ENCODE data around the gene TDRKH. TPM values are rescaled to one million over a fixed set of nuclear protein-coding genes. Genes with fewer than 3 reads are reported as not detected.

TDRKH gene
- total RNA-seq, 1 experiment from 2014 or later, result 5.6 TPM

DNA sequence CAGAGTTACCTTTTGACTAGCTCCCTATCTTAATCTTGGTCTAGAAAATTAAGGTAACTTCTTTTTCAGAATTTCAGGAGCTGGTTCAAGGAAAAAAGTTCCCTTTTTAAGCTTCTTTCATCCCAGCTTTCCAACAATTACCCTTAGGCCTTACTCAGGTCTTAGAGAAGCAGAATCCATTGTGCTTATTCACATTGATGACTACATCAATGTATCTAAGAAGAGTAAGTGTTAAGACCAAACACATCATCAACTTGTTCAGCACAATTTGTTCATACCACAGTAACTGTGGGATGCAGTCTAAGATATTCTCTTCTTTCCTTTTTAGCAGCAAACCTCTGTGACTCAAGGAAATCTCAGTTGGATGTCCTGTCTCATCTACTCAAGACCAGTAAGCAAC is 31.1 kb downstream of the TDRKH start:
- Mint-ChIP-seq H3K27ac (ENCODE audit: low read depth, unreplicated experiment) (no peak overlapping the region), H3K9me3 (ENCODE audit: unreplicated experiment) (no peaks in the 10 kb centered on the region), H3K36me3 (ENCODE audit: insufficient read depth, unreplicated experiment) (peaks cover 51% of the 10 kb centered on the region), H3K27me3 (ENCODE audit: insufficient read depth, unreplicated experiment) (no peaks in the 10 kb centered on the region), H3K4me1 (ENCODE audit: insufficient read depth, unreplicated experiment) (peaks cover 19% of the 10 kb centered on the region), H3K4me3 (ENCODE audit: unreplicated experiment) (no peak overlapping the region)
- no TSS peak for BruUV-seq (replicated peaks)
- intact Hi-C loops (cut with micrococcal nuclease), result no loop called here
- no peak for DNase-seq (ENCODE audit: unreplicated experiment)
- ChIA-PET CTCF (interaction anchor here (0.6 to 2.6 kb wide), 5 partner anchors 8 to 104 kb away, joined by 3 to 16 read pairs (median 6); no protein-coding TSS in a partner anchor), POLR2A (interaction anchor here (0.9 to 1.2 kb wide), 2 partner anchors 78 to 300 kb away, joined by 3 to 4 read pairs; partner anchors contain the start of gene POGZ)
- TF ChIP-seq, protein P1, sequence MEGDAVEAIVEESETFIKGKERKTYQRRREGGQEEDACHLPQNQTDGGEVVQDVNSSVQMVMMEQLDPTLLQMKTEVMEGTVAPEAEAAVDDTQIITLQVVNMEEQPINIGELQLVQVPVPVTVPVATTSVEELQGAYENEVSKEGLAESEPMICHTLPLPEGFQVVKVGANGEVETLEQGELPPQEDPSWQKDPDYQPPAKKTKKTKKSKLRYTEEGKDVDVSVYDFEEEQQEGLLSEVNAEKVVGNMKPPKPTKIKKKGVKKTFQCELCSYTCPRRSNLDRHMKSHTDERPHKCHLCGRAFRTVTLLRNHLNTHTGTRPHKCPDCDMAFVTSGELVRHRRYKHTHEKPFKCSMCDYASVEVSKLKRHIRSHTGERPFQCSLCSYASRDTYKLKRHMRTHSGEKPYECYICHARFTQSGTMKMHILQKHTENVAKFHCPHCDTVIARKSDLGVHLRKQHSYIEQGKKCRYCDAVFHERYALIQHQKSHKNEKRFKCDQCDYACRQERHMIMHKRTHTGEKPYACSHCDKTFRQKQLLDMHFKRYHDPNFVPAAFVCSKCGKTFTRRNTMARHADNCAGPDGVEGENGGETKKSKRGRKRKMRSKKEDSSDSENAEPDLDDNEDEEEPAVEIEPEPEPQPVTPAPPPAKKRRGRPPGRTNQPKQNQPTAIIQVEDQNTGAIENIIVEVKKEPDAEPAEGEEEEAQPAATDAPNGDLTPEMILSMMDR (IDR thresholded peaks at IDR 0.05; ENCODE audit: unreplicated experiment), result no peak

DNA sequence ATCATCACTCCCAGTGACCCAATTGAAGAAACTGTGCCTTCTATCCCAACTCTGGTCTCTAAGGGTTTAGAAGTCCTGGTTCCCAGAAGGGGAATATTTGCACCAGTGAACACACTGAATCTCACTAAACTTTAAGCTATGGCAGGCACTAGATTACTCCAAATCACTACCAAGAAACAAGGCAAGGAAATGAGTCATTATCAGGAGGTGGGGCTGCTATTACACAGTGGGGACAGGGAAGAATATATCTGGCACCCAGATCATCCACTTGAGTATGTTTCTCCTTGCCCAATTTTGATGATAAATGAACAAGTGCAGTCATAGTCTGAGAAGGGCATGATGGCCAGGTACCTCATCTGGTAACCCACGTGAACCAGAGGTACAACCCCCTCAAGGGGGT is 34.0 kb downstream of the TDRKH start:
- Mint-ChIP-seq H3K27ac (ENCODE audit: low read depth, unreplicated experiment) (no peak overlapping the region), H3K4me1 (ENCODE audit: insufficient read depth, unreplicated experiment) (peaks cover 14% of the 10 kb centered on the region), H3K36me3 (ENCODE audit: insufficient read depth, unreplicated experiment) (peaks cover 44% of the 10 kb centered on the region), H3K9me3 (ENCODE audit: unreplicated experiment) (no peaks in the 10 kb centered on the region), H3K4me3 (ENCODE audit: unreplicated experiment) (no peak overlapping the region), H3K27me3 (ENCODE audit: insufficient read depth, unreplicated experiment) (no peaks in the 10 kb centered on the region)
- DNase-seq (ENCODE audit: unreplicated experiment), result peak; percentile 38
- ChIA-PET CTCF (interaction anchor here (0.6 to 1.2 kb wide), 3 partner anchors 22 to 780 kb away, joined by 3 to 8 read pairs (median 3); no protein-coding TSS in a partner anchor), POLR2A (no interaction called here)
- TF ChIP-seq, protein P1 (IDR thresholded peaks at IDR 0.05; ENCODE audit: unreplicated experiment), result no peak
- intact Hi-C loops (cut with micrococcal nuclease), result no loop called here
- no TSS peak for BruUV-seq (replicated peaks)

DNA sequence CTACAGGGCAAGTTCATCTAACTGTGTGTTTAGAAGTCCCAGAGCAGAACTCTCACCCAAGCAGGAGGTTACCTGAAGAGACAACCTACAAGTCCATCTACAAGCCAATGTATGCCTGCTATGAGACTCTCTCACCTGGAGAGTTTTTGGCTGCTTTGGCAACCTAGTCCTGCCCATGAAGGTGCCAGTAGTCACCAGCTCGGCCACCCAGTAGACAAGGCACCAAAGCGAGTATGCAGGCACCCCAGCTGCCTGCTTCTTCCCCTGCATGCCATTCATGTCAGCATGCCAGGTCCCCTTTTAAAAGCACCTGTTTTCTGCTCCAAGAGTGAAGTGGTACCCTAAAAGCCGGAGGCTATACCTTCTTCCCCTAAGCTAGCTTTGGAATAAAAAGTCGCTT is 48.8 kb downstream of the TDRKH start:
- intact Hi-C loops (cut with micrococcal nuclease), result no loop called here
- Mint-ChIP-seq H3K27me3 (ENCODE audit: insufficient read depth, unreplicated experiment) (peaks cover 47% of the 10 kb centered on the region), H3K9me3 (ENCODE audit: unreplicated experiment) (peaks cover 6% of the 10 kb centered on the region), H3K36me3 (ENCODE audit: insufficient read depth, unreplicated experiment) (no peaks in the 10 kb centered on the region), H3K27ac (ENCODE audit: low read depth, unreplicated experiment) (no peak overlapping the region), H3K4me1 (ENCODE audit: insufficient read depth, unreplicated experiment) (no peaks in the 10 kb centered on the region), H3K4me3 (ENCODE audit: unreplicated experiment) (no peak overlapping the region)
- CTCF ChIA-PET, result interaction anchor here (0.6 to 1.6 kb wide), 5 partner anchors 9 to 391 kb away, joined by 3 to 5 read pairs (median 3); partner anchors contain the start of gene C2CD4D
- no TSS peak for BruUV-seq (replicated peaks)
- POLR2A ChIA-PET, result interaction anchor here (0.7 kb wide), 1 partner anchor 86 kb away, joined by 3 read pairs; no protein-coding TSS in a partner anchor
- DNase-seq (ENCODE audit: unreplicated experiment), result no peak
- TF ChIP-seq, protein P1 (IDR thresholded peaks at IDR 0.05; ENCODE audit: unreplicated experiment), result no peak

DNA sequence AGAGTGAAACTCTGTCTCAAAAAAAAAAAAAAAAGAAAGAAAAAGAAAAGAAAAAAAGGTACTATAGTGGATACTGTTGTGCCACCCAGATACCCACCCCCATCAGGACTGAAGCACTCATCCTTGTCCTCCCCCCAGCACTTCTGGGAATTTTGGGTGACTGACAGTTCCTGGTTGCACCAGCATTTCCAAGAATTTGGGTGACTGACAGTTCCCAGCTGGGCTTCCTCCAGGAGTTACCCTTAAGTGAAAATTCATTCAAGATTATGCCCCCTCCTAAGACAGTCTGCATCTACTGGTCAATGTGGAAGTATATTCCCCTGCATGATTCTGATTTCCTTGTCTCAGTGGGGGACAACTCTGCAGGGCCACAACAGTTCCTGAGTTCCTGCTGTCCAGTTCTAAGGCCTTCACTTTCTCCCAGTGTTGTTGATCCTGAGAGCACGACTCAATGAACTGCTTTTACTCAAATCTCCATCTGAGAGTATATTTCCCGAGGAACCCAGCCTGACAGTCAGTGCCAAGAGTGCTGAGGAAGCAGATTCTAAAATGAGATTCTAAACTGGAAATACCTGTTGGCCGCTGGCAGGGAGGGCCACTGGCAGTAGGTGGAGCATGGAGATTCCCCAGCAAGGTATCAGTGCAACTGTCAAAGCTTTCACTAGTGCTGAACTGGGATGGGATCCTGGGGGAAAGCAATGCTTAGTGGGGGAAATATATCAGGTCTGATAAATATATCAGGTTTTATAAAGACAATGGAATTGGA is 50.5 kb downstream of the TDRKH start:
- Mint-ChIP-seq H3K36me3 (ENCODE audit: insufficient read depth, unreplicated experiment) (no peaks in the 10 kb centered on the region), H3K4me3 (ENCODE audit: unreplicated experiment) (no peak overlapping the region), H3K27me3 (ENCODE audit: insufficient read depth, unreplicated experiment) (peaks cover 30% of the 10 kb centered on the region), H3K27ac (ENCODE audit: low read depth, unreplicated experiment) (no peak overlapping the region), H3K4me1 (ENCODE audit: insufficient read depth, unreplicated experiment) (peaks cover 6% of the 10 kb centered on the region), H3K9me3 (ENCODE audit: unreplicated experiment) (peaks cover 9% of the 10 kb centered on the region)
- DNase-seq (ENCODE audit: unreplicated experiment), result no peak
- TF ChIP-seq, protein P1 (IDR thresholded peaks at IDR 0.05; ENCODE audit: unreplicated experiment), result no peak
- CTCF ChIA-PET, result interaction anchor here (0.6 to 4.1 kb wide), 3 partner anchors 88 to 292 kb away, joined by 3 to 24 read pairs (median 5); no protein-coding TSS in a partner anchor
- no TSS peak for BruUV-seq (replicated peaks)
- POLR2A ChIA-PET, result interaction anchor here (0.6 to 1.1 kb wide), 3 partner anchors 24 to 284 kb away, joined by 3 read pairs; partner anchors contain the start of gene MRPL9
- intact Hi-C loops (cut with micrococcal nuclease), result loop anchor here (10.0 kb wide), 1 partner anchor 545 kb away; the partner anchor contains the start of genes PIP5K1A and VPS72
